Hematopoietic multipotent progenitor cell treated with erythropoietin and hydrocortisone succinate and interleukin-3 and kit ligand, for 8 days (in vitro differentiated cells): ENCODE results near the gene MTHFSD.

Experiments used
- DNase-seq: peaks from one replicate; pipeline ENCODE4 v3.0.0-alpha.2; 2015

MTHFSD gene

DNA sequence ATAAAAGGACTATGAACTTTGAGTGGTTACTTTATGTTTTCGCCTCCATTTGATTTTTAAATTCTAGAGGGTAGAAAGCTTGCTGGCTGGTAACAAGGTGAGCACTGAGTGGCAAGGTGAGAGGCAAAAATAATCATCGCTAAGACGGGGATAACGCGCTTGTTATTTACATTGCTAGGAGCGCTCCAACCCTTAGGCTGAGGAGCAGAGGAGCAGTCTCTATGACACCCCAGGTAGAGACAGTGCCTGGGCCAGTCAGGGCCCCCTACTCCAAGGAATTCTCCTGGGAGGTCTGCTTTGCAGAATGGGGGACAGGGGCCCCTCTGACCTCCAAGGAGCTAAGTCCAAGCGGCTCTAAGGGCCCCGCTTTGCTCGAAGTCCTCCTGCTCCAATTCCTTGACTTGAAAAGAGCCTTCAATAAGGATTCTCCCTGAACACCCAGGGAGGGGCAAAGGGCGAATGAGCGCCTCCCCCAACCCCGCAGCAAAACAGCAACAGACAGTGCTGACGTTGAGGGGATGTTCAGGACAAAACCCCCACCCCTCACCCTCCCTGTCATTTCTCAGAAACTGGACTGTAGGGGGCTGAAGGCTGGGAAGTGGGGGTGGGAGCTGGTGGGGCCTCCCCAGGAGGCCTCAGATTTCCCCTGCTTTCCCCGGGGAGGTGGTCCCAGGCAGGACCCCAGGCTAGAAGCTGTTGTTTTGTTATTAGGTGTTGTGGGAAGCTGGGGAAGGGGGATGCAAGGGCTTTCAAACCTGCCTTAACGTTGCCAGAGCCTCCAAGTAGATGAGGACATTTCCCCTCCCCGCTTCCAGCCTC lies 54.9 kb downstream of the MTHFSD start:
- no peak for DNase-seq

- DNase-seq, result no peak
Observed at GRCh38 chr16:86499440-86499786, 55.6 kb downstream of the MTHFSD start.

DNA sequence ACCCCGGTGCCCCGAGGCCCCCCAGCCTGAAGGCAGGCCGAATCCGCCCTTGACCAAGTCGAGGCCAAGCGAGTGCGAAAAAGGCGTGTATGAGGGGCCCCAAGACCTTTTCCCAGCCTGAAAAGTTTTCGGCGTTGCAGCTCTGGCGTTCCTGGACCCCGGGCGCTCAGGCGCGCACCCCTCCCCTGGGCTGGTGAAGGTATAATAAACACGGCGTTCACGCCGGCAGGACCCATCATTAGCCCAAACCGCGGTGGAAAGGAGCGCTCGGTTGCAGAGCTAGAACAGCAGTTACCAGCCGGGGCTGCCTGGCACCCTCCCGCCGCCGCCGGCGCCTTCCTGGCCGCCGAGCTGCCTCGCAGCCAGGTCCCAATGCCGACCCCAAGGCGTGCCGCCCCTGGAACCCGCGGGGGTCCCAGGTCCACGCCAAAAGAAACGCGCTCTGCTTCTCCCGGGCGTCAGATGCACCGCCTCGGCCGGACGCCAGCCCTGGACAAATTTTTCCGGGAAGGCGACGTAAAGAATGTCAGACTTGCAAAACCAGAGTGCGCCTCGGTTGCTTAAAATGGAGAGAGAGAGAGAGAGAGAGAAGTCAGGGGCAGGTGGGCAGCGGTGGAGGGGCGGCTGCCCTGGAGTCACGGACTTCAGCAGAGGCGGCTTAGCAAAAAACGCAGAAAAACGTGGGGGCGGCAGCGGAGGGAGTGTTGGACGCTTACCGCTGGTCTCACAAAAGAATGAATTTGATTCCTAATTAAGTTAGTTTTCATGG lies 56.2 kb downstream of the MTHFSD start:
- DNase-seq, result no peak

GRCh38 chr16:86498155-86498670 lies 56.8 kb downstream of the MTHFSD start:
- no peak for DNase-seq

- no peak for DNase-seq
Observed at GRCh38 chr16:86497551-86498021, 57.4 kb downstream of the MTHFSD start.

DNA sequence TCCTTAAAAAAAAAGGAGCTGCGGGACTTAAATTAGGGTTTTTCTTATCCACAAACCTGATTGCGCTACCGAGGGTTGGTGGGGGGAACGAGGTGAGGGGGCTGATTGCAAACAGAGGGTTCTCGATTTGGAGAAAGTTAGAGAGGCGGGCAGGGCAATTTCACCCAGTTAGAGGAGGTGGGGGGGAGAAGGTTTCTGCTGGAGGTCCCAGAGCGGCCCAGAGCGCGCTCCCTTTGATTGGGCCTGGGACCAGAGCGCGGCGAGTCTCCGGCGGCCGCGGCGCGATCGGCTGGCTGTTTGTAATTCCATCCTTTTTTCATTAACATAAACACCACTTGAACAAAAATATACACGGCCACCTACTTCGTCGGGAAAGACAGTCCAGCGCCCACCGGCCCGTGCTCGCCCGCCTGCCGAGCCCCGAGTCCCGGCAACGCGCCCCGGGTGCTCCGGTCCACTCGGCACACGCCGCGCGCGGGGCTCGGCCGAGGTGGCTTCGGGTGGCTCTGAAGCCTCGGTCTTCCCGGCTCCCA lies 58.0 kb downstream of the MTHFSD start:
- no peak for DNase-seq

DNA sequence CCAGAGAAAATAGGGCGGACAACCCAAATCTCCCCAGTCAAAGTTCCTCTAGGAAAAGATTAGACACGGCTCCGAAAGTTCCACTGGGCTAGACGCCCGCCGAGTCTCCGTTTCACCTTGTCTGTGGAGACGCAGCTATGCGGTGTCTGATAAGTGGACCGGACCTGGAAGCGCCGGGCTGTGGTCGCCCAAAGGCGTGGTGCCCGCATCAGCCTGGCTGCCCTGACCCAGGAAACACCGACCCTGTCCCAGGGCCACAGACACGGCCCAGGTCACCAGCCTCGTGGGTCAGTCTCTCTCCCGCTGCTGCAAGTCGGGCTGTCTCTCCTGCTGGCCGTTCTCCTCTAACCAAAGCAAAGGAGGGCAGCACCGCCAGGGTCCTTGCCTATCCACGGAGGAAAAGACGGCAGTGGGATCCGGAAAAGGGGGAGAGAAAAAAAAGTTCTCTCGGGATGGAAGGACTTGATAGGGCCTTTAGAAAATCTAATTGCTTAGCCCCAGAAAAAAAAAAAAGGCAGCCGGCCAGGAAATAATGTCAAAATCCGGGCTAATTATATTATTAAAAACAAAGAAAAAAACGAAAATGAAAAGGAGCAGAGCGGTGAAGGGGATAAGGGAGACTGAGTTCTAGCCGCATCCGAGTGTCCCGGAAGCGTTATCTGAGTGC lies 58.6 kb downstream of the MTHFSD start:
- no peak for DNase-seq

DNA sequence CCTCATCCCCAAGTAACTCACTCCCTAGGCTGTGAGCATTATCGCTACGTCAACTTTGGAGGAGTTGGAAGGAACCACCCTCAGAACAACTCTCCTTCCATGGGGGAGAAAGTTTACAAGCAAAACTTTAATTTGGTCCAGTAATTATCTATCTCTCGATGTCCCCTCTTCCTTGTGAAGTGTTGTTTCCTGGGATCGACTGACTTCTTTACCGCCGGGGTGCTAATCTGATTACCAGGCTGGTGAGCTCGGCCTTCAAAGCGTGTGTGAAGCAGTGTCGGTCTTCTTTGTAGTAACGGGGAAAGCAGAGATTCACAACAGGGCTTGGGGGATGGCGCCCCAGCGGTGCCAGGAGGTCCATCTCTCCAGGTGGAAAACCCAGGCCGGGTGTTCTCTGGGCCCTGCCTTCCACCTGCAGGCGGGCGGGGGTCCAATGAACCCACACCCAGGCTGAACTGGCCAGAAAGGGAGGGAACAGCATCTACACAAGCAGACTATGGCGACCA lies 59.2 kb downstream of the MTHFSD start:
- DNase-seq, result no peak

GRCh38 chr16:86495357-86495701 lies 59.7 kb downstream of the MTHFSD start:
- no peak for DNase-seq

DNA sequence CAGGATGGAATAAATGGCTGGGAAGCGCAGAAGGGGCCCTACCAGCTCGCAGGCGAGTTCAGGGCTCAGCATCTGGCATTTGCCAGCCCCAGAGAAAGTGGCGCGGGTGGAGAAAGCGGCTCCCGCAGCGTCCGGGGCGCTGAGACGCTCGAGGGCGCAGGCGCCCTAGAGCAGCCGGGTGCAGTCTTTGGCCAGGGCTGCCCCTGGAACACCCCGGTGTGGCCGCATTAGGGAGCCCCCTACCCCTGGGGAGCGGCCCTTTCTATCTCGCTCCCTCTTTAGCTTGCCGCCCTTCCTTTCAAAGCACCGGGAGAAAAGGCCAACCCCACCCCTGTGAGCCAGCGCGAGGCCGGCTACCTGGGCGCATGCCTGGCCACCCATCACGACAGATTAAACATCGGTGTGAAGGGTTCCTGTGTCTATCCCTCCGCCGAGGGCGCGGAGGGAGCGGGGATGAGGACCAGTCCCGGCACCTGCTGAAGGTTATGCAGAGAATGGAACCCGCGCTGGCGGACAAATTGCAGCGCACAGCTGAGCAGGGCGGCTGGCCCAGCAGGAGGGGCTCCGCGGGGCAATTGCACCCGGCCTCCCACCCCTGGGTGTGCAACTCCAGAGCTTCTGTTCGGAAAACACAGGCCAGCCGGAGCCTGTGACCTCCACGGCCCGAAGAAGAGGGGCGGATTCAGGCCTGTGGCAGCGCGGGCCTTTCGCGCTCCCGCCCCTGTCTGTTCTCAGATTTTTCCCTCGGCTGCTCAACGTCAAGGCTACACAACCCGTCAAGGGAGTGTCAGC lies 60.3 kb downstream of the MTHFSD start:
- no peak for DNase-seq

DNA sequence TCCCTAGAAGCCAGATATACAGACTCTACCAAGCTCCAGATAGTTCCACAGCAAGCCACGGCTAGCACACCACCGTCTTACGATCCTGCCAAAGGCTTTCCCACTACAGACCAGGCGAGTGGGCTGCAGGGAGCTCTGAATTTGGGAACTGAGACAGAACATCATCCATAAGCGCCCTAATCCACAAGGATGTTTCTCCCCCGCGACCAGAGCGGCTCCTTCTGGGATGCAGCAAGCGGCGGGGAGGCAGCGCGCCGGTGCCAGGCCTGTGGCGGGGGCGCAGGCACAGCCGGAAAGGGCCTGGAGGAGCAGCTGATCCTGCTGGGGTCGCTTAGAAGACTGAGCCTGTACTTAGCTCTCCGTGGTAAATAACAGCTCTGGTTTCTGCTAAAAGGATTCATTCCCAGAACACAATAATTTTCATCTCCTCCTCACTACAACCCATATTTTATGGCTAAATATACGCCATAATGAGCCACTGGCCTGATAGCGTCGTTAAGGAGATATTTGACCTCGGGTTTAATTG lies 60.9 kb downstream of the MTHFSD start:
- DNase-seq, result no peak

DNA sequence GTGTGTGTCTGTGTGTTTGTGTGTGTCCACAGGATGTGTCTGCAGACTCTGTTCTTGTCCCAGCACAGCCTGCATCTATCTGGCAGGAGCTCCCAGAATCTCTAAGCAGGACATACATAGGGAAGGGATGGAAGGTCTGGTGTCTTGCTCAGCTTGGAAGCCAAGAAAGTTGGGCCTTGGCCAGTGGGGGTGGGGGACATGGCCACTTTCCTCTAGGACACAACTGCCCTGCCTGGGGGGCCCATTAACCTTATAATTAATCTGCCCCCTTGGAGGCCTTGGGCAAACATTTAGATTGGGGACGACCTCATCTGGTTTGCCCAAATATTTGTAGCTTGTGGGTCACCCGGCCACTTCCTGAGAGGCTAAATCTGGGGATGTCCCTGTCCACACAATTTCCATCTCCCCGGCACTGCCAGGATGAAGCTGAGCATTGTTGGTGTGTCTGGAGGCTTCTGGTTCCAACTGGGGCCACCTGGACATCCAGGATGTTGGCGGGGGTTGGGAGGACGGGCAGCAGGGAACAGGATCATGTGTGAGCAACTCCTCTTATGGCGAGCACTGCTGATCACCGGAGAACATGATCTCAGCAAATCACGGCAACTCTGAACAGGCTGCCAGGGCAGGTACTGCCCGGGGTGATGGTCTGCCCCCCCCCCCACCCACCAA lies 61.9 kb downstream of the MTHFSD start:
- no peak for DNase-seq

GRCh38 chr16:86492267-86492960 lies 62.6 kb downstream of the MTHFSD start:
- no peak for DNase-seq

DNA sequence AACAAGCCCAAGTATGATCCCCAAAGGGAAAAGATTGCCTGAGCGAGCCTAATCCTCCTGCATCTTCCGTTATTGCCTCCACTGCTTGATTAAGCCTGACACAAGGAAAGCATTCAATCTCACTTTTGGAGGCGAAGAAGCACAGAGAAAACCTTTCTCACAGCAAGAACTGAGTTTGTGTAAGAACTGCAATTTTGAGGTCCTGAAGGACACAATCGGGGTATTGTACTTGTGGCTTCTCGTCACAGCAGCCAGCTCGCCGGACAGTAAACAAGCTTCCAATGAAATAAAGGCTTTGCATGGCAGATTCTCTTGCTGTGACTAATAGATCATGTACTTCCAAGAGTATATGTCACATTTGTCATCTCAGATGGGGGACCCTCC lies 63.4 kb downstream of the MTHFSD start:
- DNase-seq, result no peak

DNA sequence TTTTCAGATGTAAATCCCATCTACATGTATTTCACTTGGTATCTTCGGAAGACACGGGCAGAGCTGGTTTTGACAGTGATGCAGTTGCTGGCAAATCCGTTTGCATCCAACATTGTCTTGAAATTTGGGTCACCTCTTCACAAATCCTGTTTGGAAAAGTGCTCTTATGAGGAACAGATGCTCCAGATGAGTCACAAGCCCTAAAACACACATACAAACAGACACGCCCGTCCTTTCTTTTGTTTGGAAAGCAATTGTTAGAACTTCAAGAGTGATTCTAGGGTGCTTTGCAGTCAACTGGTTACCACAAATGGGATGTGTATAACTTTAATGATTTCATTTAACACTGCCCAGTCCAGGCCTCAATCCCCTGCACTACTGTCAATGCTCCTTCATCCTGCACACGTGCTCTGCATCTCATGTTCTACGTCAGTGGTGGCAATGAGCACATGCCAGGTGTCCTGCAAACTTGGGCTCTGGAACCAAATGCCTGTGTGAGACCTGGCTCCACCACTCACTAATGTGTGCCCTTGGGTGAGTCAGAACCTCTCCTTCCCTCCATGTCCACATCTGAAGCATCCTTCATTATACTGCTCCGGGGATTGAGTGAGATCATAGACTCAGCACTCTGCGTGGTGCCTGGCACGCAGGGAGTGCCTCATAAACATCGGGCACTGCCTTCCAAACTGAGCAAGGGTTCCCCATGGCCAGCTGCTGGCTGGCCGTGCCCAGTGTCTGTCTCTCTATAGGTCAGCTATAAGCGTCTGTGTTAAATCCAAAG lies 64.0 kb downstream of the MTHFSD start:
- DNase-seq, result no peak

DNA sequence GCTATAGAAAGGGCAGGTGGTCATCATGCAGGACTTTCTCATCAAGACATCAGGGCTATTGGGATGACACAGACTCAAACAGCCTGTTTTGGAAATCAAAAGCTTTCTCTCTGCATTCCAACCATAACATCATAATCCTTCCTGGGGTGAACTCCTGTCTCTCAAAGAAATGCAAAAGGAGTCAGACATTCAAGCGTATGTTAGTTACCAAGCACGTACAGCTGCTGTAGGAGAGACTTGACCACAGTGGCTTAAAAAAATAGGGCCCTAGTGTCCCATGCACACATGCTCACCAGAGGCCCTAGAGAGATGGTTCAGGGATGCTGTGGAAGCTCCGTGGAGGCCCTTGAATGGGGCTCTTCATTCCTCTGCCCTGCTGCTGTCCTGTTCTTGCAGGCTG lies 69.3 kb downstream of the MTHFSD start:
- no peak for DNase-seq

DNA sequence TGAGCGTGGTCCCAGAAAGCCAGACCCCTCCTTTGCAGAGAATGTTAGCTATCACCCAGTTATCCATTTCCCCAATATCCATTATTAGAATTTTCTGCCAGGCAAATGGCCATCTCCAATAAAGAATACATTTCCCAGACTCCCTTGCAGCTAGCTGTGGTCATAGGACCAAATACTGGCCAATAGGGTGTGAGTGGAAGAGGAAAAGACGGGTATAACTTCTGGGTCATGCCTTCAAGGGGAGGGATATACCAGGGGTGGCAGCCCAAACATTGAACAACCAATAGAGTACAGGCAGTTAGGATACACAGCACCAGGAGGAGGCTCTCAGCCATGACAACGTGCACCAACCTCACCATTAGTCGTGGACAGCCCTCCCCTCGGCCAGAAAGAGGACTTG lies 70.8 kb downstream of the MTHFSD start:
- DNase-seq, result no peak

DNA sequence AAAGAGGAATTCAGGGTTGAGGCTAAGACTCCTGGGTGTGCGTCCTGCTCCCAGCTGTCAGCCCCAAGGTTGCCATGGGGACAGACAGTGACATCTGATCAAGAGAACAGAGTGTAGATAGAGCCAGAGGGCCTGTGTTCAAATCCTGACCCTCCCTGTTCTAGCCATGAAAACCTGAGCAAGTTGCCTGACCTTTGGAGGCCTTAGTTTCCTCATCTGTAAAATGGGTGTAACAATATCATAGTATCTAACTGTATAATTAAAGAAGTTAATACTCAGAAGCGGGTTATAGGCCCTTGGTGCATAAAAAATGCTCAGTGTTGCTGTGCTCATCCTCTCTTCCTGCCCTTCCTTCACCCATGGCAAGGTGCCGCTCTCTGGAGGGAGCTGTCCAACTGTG lies 73.4 kb downstream of the MTHFSD start:
- DNase-seq, result no peak

DNA sequence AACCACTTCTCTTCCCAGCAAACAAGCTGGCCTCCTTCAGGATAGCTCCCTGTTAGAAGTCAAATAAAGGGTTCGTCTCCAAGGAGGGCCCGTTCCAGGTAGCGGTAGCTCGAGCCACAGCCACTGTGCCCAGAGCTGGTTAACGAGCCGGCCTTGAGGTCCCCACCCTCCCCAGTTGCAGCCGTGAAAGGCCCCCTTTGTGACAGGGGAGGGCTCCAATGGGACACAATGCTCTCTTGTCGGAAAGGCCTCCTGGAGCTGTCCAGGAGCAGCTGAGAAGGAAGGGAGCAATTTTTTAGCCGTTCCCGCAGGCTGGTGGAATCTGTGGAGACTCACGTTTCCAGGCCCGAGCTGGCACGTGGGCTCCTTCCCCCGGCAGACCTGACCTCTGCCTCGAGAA lies 74.6 kb downstream of the MTHFSD start:
- no peak for DNase-seq
